ENCODE results near the gene VPS13D. TPM values are rescaled to one million over a fixed set of nuclear protein-coding genes. Genes with fewer than 3 reads are reported as not detected.

Gene VPS13D, protein sequence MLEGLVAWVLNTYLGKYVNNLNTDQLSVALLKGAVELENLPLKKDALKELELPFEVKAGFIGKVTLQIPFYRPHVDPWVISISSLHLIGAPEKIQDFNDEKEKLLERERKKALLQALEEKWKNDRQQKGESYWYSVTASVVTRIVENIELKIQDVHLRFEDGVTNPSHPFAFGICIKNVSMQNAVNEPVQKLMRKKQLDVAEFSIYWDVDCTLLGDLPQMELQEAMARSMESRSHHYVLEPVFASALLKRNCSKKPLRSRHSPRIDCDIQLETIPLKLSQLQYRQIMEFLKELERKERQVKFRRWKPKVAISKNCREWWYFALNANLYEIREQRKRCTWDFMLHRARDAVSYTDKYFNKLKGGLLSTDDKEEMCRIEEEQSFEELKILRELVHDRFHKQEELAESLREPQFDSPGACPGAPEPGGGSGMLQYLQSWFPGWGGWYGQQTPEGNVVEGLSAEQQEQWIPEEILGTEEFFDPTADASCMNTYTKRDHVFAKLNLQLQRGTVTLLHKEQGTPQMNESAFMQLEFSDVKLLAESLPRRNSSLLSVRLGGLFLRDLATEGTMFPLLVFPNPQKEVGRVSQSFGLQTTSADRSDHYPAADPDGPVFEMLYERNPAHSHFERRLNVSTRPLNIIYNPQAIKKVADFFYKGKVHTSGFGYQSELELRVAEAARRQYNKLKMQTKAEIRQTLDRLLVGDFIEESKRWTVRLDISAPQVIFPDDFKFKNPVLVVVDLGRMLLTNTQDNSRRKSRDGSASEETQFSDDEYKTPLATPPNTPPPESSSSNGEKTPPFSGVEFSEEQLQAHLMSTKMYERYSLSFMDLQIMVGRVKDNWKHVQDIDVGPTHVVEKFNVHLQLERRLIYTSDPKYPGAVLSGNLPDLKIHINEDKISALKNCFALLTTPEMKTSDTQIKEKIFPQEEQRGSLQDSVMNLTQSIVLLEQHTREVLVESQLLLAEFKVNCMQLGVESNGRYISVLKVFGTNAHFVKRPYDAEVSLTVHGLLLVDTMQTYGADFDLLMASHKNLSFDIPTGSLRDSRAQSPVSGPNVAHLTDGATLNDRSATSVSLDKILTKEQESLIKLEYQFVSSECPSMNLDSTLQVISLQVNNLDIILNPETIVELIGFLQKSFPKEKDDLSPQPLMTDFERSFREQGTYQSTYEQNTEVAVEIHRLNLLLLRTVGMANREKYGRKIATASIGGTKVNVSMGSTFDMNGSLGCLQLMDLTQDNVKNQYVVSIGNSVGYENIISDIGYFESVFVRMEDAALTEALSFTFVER (N-terminal part only)
- total RNA-seq = 100 to 1,000 TPM in 2 of 4 donors, 10 to 100 TPM in 2; 77.5 to 142 (median 94.4) TPM

DNA sequence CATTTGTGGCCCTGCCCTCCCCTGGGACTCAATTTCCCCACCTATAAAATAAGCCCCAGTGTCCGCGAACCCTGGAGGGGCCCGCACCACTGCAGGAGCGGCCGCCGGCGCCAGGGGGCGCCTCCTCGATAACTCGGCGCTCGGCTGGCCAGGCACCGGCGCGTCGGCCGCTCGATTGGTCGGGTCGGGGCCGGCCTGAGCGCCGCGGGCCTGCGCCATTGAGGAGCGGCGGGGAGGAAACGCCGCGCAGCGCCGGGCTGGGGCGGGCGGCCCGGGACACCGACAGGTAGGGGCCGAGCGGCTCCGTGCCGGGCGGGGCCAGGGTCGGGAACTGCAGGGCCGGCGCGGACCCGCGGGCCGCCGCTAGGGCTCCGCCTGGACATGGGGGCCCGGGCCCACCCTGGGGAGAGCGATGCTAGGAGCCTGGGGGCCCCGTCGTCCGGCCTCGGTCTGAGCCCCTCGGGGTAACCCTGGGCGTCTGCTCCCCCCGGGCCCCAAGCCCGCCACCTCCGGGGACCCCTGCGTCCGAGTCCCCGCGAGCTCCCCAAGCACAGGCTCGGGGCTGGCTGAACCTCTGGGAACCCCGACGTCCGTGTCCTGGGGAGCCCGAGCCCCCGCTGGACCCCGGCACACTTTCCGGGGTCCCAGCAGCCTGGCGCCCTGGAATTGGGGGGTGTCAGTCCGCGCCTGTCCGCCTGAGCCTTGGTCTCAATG, at the start of gene VPS13D:
TSS of gene VPS13D (plus strand) at position 196 of the 714 bp plus-strand sequence. CDS start 4,237 bp downstream, outside the sequence.
- no peak for TF ChIP-seq CTCF (IDR thresholded peaks at IDR 0.05; ENCODE audit: low read depth)

GRCh38 chr1:12180315-12180714, 49.5 kb upstream of the VPS13D start:
- no peak for TF ChIP-seq CTCF (IDR thresholded peaks at IDR 0.05; ENCODE audit: low read depth)

DNA sequence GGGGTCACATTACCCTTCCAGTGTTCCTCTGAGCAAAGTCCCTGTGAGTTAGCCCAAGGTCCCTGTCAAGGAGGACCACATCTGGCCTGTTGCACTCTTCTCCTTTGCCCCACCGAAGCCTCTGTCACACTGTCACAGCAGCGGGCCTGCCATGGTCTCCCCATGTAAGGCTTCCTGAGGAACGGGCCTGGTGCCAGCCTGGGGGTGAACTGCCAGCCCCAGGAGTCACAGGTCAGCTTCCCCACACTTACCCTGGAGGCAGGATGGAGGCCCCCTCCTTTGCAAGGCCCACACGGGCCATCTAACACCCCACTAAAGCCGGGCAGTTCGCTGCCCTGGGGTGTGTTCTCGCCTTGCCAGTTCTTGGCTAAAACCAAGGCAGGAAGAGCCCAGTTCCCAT, 48.9 kb upstream of the VPS13D start:
- no peak for TF ChIP-seq CTCF (IDR thresholded peaks at IDR 0.05; ENCODE audit: low read depth)

- TF ChIP-seq CTCF (IDR thresholded peaks at IDR 0.05; ENCODE audit: low read depth) = no peak
Observed at GRCh38 chr1:12181568-12181967, 48.3 kb upstream of the VPS13D start.

GRCh38 chr1:12182410-12182984, 47.3 kb upstream of the VPS13D start:
- no peak for TF ChIP-seq CTCF (IDR thresholded peaks at IDR 0.05; ENCODE audit: low read depth)

DNA sequence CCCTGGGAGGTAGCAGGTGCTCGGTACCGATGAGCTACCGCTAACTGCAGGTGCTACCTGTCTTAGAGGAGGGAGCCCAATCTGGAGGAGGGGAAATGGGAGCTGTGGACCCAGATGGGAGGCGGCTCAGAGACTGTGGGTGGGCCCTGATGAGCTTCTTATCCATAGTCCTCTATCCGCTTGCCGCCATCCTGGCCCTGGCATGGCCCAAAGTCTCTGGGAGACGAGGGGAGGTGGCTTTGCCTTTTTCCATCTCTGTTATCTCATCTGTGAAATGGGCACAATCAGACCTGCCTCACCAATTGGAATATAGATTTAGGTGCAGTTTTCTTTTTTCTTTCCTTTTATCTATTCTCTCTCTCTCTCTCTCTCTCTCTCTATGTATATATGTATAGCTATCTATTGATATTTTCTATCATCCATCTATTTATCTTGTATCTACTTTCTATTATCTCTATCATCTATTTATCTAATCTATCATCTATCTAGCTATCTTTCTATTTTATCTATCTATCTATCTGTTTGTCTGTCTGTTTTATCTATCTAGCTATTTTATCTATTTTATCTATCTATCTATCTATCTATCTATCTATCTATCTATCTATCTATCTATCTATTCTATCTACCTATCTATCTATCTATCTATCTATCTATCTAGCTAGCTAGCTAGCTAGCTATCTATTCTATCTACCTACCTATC, 46.6 kb upstream of the VPS13D start:
- no peak for TF ChIP-seq CTCF (IDR thresholded peaks at IDR 0.05; ENCODE audit: low read depth)

Data from subcutaneous adipose tissue (tissue), 4 donors.